HG03558 (cell line): ENCODE data around the gene FGGY.
"Not testable (repeated sequence)": the region's sequence is repeated elsewhere in the genome, so short reads cannot be mapped to it uniquely, and the experiment has no call there.

Source experiments
- ATAC-seq: cut with Tn5 transposase; IDR thresholded peaks from one replicate; pipeline ENCODE4 v1.9.1; 2021; ENCODE audit warnings: moderate number of reproducible peaks; ENCODE audit not compliant: unreplicated experiment; ENCODE audit errors: extremely low read depth

The FGGY gene

GRCh38 chr1:59288046-59288445 lies 8.8 kb upstream of the FGGY start:
- no peak for ATAC-seq

GRCh38 chr1:59289570-59289969 lies 7.3 kb upstream of the FGGY start:
- ATAC-seq: no peak

DNA sequence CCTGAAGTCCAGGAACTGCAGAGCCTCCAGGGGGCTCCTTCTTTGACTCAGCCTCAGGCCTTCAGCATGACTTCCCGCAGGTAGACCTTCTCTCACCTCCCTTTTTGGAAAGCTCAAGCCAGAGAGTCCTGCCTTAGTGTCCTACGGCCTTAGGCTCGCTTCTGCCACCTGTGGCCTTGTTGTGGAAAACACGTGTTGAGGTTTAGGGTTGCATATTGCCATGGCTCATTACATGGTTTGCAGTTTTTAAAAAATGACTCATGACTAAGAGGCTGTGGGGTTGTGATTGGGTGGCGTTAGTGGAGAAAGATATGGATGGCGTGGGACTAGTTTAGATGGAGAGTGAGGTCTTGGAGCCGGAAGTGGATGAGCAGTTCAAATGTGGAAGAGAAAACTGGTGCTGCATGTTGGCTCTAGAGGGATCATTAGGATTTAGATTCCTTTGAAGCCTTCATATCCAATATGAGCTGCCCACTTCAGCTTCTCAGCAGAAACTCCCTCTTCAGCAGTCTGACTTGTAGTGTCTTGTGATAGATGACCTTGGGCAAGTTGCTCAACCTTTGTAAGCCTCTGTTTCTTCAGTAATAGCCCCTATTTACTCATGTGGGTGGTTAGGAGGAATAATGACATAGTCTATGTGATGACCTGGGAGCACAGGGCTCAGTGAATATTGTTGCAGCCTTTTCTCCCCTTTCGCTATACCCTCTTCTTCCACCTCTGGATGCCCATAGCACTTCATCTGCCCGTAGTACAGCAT lies 6.5 kb upstream of the FGGY start:
- ATAC-seq: peak; percentile 62

DNA sequence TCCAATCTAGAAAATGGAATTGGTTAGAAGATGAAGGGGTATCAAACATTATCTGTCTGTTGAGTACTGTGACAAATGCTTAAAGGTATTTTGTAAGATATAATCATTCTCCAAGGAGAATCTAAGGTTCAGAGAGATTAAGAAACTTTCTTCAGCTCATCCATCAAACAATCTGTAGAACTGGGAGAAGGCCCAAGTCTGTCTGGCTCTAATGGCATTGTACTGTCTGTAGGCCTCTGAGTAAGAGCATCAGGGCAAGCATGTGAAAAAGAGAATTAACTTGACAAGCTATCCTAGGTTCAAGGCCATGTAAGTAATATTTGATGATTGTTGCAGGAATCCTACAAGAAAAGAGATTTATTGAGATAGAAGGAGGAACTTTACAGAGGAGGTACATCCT lies 5.3 kb upstream of the FGGY start:
- ATAC-seq: no peak

GRCh38 chr1:59292562-59292961 lies 4.3 kb upstream of the FGGY start:
- no peak for ATAC-seq

DNA sequence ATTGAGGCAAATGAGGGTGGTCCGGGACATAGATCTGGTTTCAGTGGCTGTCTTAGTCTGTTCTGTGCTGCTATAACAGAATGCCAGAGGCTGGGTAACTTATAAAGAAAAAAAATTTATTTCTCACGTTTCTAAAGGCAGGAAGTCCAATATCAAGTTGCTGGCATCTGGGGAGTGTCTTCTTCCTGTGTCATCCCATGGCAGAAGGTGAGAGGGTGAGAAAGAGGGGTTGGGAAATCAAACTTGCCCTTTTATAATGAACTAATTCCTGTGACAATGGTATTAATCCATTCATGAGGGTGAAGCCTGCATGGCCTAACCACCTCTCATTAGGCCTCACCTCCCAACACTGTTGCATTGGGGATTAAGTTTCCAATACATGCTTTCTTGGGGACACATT lies 3.7 kb upstream of the FGGY start:
- no peak for ATAC-seq

DNA sequence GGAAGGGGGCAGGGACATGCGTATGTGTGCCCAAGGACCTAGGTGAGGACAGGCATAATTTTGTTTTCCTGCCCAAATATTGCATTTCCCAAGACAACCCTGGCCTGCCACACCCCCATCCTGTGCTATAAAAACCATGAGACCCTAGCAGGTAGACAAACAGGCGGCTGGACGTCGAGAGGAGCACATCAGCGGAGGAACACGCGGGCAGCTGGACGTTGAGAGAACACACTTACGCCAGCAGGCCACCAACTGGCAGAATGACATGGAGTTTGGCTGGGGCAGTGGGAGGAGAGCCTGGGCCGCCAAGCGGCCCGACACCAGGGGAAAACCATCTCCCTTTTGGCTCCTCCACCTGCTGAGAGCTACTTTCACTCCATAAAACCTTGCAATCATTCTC lies 3.0 kb upstream of the FGGY start:
- ATAC-seq: no peak

- ATAC-seq: no peak
These were observed 2.5 kb upstream of the FGGY start for GRCh38 chr1:59294423-59294822.

- no peak for ATAC-seq
These were observed 1.3 kb upstream of the FGGY start for GRCh38 chr1:59295618-59296017.

DNA sequence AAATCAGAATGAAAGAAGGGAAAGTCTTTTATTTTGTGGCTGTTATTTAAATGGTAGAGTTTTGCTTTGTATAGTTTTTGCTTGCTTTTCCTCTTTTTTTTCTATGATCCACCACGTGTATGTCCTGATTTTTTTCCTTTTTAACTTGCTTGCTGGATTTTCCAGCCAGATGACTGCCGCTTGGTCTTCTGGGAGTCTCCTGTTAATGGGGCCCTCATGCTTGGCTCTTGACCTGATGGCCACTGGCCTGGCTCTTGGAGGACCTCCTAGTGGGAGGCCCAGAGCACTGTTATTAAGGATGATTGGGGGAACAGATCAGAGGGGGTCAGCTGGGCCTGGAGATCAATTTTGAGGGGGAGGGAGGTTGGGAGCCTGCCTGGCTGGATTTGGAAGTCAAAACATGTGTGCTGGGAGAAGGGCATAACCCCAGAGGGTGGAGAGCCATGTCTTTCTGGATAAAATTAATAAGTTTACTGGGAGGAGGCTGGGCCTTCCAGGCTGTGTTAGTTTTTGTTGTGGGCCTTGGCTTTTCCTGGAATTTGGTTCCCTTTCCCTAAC lies 1.2 kb downstream of the FGGY start:
- no peak for ATAC-seq

- no peak for ATAC-seq
These were observed 1.9 kb downstream of the FGGY start for GRCh38 chr1:59298710-59299346.

- not testable (repeated sequence) for ATAC-seq
These were observed 2.8 kb downstream of the FGGY start for GRCh38 chr1:59299670-59300069.

DNA sequence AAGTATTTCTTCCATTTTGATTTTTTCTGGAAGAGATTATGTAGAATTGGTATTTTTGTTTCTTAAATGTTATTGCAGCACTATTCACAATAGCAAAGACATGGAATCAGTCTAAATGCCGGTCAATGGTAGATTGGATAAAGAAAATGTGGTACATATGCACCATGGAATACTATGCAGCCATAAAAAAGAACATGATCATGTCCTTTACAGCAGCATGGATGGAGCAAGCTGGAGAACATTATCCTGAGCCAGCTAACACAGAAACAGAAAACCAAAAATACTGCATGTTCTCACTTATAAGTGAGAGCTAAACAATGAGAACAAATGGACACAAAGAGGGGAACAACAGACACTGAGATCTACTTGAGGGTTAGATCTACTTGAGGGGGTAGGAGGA lies 5.4 kb downstream of the FGGY start:
- ATAC-seq: no peak

DNA sequence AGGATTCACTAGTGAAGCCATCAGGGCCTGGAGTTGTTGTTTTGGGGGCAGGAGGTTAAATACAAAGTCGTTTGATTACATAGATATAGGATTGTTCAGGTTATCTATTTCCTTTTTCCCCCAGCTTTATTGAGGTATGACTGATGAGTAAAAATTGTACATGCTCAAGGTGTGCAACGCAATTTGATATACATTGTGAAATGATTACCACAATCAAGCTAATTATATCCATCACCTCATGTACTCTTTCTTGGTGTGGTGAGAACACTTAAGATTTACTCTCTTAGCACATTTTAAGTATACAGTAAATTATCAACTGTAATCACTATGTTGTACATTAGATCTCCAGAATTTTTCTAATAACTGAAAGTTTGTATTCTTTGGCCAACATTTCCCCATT lies 6.0 kb downstream of the FGGY start:
- ATAC-seq: no peak

DNA sequence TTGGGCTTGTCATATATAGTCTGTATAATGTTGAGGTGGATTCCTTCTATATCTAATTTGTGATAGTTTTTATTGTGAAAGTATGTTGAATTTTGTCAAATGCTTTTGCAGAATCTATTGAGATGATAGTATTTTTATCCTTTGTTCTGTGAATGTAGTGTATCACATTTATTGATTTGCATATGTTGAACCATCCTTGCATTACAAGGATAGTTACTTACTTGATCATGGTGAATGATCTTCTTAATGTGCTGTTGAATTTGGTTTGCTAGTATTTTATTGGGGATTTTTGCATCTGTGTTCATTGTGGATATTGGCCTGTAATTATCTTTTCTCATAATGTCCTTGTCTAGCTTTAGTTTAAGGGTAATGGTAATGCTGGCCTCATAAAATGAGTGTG lies 8.3 kb downstream of the FGGY start:
- no peak for ATAC-seq

- ATAC-seq: no peak
These were observed 10.7 kb downstream of the FGGY start for GRCh38 chr1:59307591-59307990.

- ATAC-seq: no peak
These were observed 11.9 kb downstream of the FGGY start for GRCh38 chr1:59308839-59309238.

DNA sequence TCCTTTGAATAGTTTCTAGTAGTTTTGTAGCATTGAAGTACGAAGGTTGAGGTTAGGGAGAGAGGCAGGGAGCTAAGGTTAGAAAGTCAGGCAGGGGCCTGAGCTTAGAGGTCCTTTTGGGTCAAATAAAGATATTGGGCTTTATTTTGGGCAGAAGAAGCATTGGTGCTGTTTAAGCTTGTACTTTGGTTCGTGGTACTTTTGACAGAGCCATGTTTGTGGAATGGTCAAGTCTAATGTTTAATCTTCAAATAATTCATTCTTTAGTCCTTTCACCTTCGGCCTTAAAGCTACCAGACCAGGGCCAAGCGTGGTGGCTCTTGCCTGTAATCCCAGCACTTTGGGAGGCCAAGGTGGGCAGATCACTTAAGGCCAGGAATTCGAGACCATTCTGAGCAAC lies 12.5 kb downstream of the FGGY start:
- no peak for ATAC-seq

DNA sequence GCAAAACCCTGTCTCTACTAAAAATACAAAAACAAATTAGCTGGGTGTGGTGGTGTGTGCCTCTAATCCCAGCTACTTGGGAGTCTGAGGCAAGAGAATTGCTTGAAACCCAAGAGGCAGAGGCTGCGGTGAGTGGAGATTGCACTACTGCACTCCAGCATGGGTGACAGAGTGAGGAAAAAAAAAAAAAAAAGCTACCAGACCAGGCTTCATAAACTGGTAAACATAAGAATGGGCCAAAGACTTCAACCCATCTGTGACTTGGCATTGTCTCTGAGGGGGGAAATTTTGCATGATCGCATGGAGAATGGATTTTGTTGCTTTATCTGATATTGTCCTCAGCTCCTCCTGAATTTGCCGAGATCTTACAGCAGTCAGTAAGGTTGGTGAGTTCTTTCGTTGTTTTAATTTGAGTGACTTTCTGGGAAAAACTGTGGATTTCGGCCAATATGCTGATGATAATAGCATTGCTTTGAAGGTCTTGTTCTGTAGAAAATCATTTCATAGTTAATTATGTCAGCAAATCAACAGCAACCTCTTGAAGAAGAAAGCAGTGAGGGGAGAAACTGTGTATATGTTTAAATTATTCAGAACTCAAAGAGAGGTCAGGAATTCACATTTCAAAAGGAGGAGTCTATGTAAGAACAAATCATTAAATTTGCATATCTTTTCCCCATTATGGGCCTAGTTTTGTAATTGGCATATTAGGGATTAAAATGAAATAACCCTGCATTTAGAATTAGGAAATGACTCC lies 13.1 kb downstream of the FGGY start:
- no peak for ATAC-seq

GRCh38 chr1:59310549-59311250 lies 13.8 kb downstream of the FGGY start:
- no peak for ATAC-seq
